ENCODE data around the gene NEDD4.

DNA sequence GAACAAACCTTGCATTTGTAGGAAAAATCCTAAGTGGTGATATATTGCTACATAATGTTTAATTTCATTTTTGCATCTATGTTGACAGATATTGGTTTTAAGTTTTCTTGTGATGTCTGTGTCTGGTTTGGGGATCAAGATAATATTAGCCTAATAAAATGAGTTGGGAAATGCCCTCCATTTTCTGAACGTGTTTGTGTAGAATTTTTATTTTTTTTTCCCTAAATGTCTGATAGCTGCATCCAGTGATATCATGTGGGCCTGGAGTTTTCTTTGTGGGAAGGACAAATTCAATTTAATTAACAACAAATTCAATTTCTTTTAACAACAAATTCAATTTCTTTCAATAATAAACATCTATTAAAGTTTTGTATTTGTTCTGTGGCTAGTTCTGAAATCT, 35.1 kb downstream of the NEDD4 start:
- TF ChIP-seq POLR2A (IDR thresholded peaks at IDR 0.05; ENCODE audit: low read depth, low read length), result no peak
- TF ChIP-seq POLR2AphosphoS5 (IDR thresholded peaks at IDR 0.05; ENCODE audit: low read depth, low read length), result no peak
